Mesothelial cell of epicardium (in vitro differentiated cells): ENCODE data around the gene BCL2L12. TPM values are rescaled to one million over a fixed set of nuclear protein-coding genes. Genes with fewer than 3 reads are reported as not detected.

Experiments
- DNase-seq, 2 experiments: peaks; one replicate each; pipeline ENCODE4 v3.0.0; 2021; ENCODE audit warnings: low spot score in 2 of 2; ENCODE audit not compliant: unreplicated experiment in 2 of 2
- H3K27ac Mint-ChIP-seq: 2 replicates; pipeline ENCODE4 v1.8.0; 2021; ENCODE audit warnings: mixed read lengths
- H3K27me3 Mint-ChIP-seq: 2 replicates; pipeline ENCODE4 v1.8.0; 2021; ENCODE audit warnings: low read depth, mixed read lengths
- H3K36me3 Mint-ChIP-seq: 2 replicates; pipeline ENCODE4 v1.8.0; 2021; ENCODE audit warnings: mixed read lengths
- H3K4me1 Mint-ChIP-seq: 2 replicates; pipeline ENCODE4 v1.8.0; 2021; ENCODE audit warnings: mixed read lengths
- H3K4me3 Mint-ChIP-seq: 2 replicates; pipeline ENCODE4 v1.8.0; 2021; ENCODE audit warnings: mild to moderate bottlenecking, moderate library complexity, mixed read lengths
- H3K9me3 Mint-ChIP-seq: 2 replicates; pipeline ENCODE4 v1.8.0; 2021; ENCODE audit warnings: mixed read lengths
- CTCF ChIP-seq: fragments of 200-600 bp; sonication (generic); IDR thresholded peaks from one replicate; pipeline ENCODE4 v1.5.0; 2021; ENCODE audit warnings: antibody characterized with exemption; ENCODE audit not compliant: unreplicated experiment
- total RNA-seq: library from RNA; stranded (reverse); gene quantifications from 3 replicates; pipeline ENCODE4 v1.2.1, GENCODE V29; 2021

The BCL2L12 gene
- total RNA-seq, 1 donor from 2014 or later, result 44.7 TPM

- no peak for TF ChIP-seq CTCF
- H3K27ac Mint-ChIP-seq, result no peak overlapping the region
- H3K4me3 Mint-ChIP-seq, result no peak overlapping the region
- H3K9me3 Mint-ChIP-seq, result no peaks in the 10 kb centered on the region
- H3K36me3 Mint-ChIP-seq, result peaks cover 22% of the 10 kb centered on the region
- H3K27me3 Mint-ChIP-seq, result no peaks in the 10 kb centered on the region
- no peak for DNase-seq
- H3K4me1 Mint-ChIP-seq, result peaks cover 14% of the 10 kb centered on the region
Measured at GRCh38 chr19:49683814-49684250, 18.1 kb downstream of the BCL2L12 start.

GRCh38 chr19:49684251-49684982 lies 18.7 kb downstream of the BCL2L12 start:
- Mint-ChIP-seq H3K27me3 (no peaks in the 10 kb centered on the region), H3K4me3 (no peak overlapping the region), H3K9me3 (no peaks in the 10 kb centered on the region), H3K27ac (no peak overlapping the region), H3K4me1 (peaks cover 17% of the 10 kb centered on the region), H3K36me3 (peaks cover 22% of the 10 kb centered on the region)
- no peak for DNase-seq
- peak; percentile 25 for TF ChIP-seq CTCF

GRCh38 chr19:49684983-49685553 lies 19.3 kb downstream of the BCL2L12 start:
- Mint-ChIP-seq H3K36me3 (peaks cover 22% of the 10 kb centered on the region), H3K4me3 (no peak overlapping the region), H3K27me3 (peaks cover 4% of the 10 kb centered on the region), H3K27ac (no peak overlapping the region), H3K4me1 (peaks cover 16% of the 10 kb centered on the region), H3K9me3 (no peaks in the 10 kb centered on the region)
- DNase-seq, result no peak
- TF ChIP-seq CTCF, result no peak

- DNase-seq, result no peak
- no peak for TF ChIP-seq CTCF
- peaks cover 14% of the 10 kb centered on the region for H3K4me1 Mint-ChIP-seq
- H3K4me3 Mint-ChIP-seq, result no peak overlapping the region
- H3K9me3 Mint-ChIP-seq, result no peaks in the 10 kb centered on the region
- H3K27ac Mint-ChIP-seq, result no peak overlapping the region
- H3K27me3 Mint-ChIP-seq, result peaks cover 6% of the 10 kb centered on the region
- peaks cover 21% of the 10 kb centered on the region for H3K36me3 Mint-ChIP-seq
Measured at GRCh38 chr19:49685845-49686332, 20.2 kb downstream of the BCL2L12 start.

- TF ChIP-seq CTCF, result no peak
- DNase-seq, result no peak
- peaks cover 21% of the 10 kb centered on the region for H3K36me3 Mint-ChIP-seq
- H3K27me3 Mint-ChIP-seq, result peaks cover 6% of the 10 kb centered on the region
- no peak overlapping the region for H3K27ac Mint-ChIP-seq
- peaks cover 21% of the 10 kb centered on the region for H3K4me1 Mint-ChIP-seq
- no peaks in the 10 kb centered on the region for H3K9me3 Mint-ChIP-seq
- no peak overlapping the region for H3K4me3 Mint-ChIP-seq
Measured at GRCh38 chr19:49686503-49687088, 20.9 kb downstream of the BCL2L12 start.
